H1 (cell line): ENCODE measurements around the gene DCAF4. TPM values are rescaled to one million over a fixed set of nuclear protein-coding genes. Genes with fewer than 3 reads are reported as not detected.

ENCODE experiments used
- BCL11A ChIP-seq, 2 experiments: IDR thresholded peaks; one replicate each; pipeline ENCODE4 v1.6.1; 2011; ENCODE audit warnings: low read depth in 2 of 2, low read length in 2 of 2, mild to moderate bottlenecking in 2 of 2
- CHD2 ChIP-seq: IDR thresholded peaks from 2 replicates; pipeline ENCODE4 v1.6.1; 2012; ENCODE audit warnings: low read length, improper control_type of control experiment
- polyA plus RNA-seq, 7 experiments: library from polyadenylated mRNA; depleted of rRNA in 3 of 7; stranded (reverse) in 5 of 7; unstranded in 2 of 7; fragments of >200 nt in 5 of 7; fragments of 200-250 nt in 2 of 7; gene quantifications; 1 replicate in 5 of 7; 2 replicates in 1 of 7; 4 replicates in 1 of 7; pipeline versions ENCODE4 v1.2.1 to v1.2.3, GENCODE V29; 2011 to 2013; ENCODE audit warnings: missing spikeins in 2 of 7, mixed read lengths in 2 of 7
- total RNA-seq: library from RNA; stranded (reverse); fragmentation: NEBNext Ultra II Directional; extraction: Animal tissue kit (Norgen Biotek cat#: 25700); gene quantifications from 2 replicates; pipeline ENCODE4 v1.2.1, GENCODE V29; 2021

The DCAF4 gene
- total and polyA plus RNA-seq, 2 of the 8 experiments (the other 6 are each of a cell fraction or from before 2014, with no cell fraction given), result 17.0 to 21.1 TPM

GRCh38 chr14:72978856-72979255 is 52.6 kb downstream of the DCAF4 start (continued):
- TF ChIP-seq CHD2, result no peak
- TF ChIP-seq BCL11A (IDR thresholded peaks at IDR 0.05; ENCODE audit: low read depth in 2 of 2, low read length in 2 of 2), result no peak
